Thyroid gland (tissue), 4 donors: ENCODE data around the gene CDC42EP2. TPM values are rescaled to one million over a fixed set of nuclear protein-coding genes. Genes with fewer than 3 reads are reported as not detected.

Experiments used
- DNase-seq, 2 donors: peaks; one replicate each; pipeline ENCODE4 v3.0.0-alpha.2; 2019
- H3K27ac ChIP-seq, 3 donors: fragments of 200-600 bp; sonication (generic); 1 replicate in 2 of 3; 2 replicates in 1 of 3; pipeline ENCODE4 v1.5.1; 2016 to 2019; ENCODE audit warnings: mild to moderate bottlenecking in 1 of 3, moderate library complexity in 1 of 3
- H3K27me3 ChIP-seq: fragments of 200-600 bp; sonication (generic); one replicate; pipeline ENCODE4 v1.5.1; 2019
- H3K36me3 ChIP-seq, 2 donors: fragments of 200-600 bp; sonication (generic); one replicate each; pipeline ENCODE4 v1.5.1; 2016 to 2019
- H3K4me1 ChIP-seq, 2 donors: fragments of 200-600 bp; sonication (generic); one replicate each; pipeline ENCODE4 v1.5.1; 2017 to 2019
- H3K4me3 ChIP-seq, 3 donors: fragments of 200-600 bp; sonication (generic); replicated peaks in 1 of 3; 1 replicate in 2 of 3; 2 replicates in 1 of 3; pipeline ENCODE4 v1.5.1; 2016; ENCODE audit warnings: mild to moderate bottlenecking in 1 of 3
- H3K9me3 ChIP-seq: fragments of 200-600 bp; sonication (generic); one replicate; pipeline ENCODE4 v1.5.1; 2017
- CTCF ChIP-seq, 6 experiments: fragments of 200-600 bp in 3 of 6; fragments of 450-650 bp in 3 of 6; sonication (generic) in 3 of 6; IDR thresholded peaks; one replicate each; pipeline ENCODE4 v1.5.1; 2016 to 2019; ENCODE audit warnings: antibody characterized with exemption in 6 of 6, mild to moderate bottlenecking in 2 of 6, inconsistent platforms in 1 of 6, moderate library complexity in 1 of 6
- POLR2A ChIP-seq, 2 donors: fragments of 450-650 bp; IDR thresholded peaks; one replicate each; pipeline ENCODE4 v1.6.1; 2017; ENCODE audit warnings: antibody characterized with exemption in 2 of 2, mild to moderate bottlenecking in 2 of 2, moderate library complexity in 1 of 2
- WGBS, 2 donors: methylation state at CpG; one replicate each; pipeline ENCODE4 v1.1.5; 2017; 5-methylcytosine and 5-hydroxymethylcytosine counted together
- intact Hi-C: fragments of 100-400 bp; cut with DNase I; formaldehyde crosslinking; loops from one replicate; pipeline ENCODE4 v1.15.1; 2023
- total RNA-seq, 4 donors: library from RNA; depleted of rRNA; stranded (reverse); fragments of >200 nt; gene quantifications; one replicate each; pipeline ENCODE4 v1.2.3, GENCODE V29; 2016

The CDC42EP2 gene
- total RNA-seq, 4 donors from 2014 or later, result 20.6 to 35.7 (median 25.2) TPM

GRCh38 chr11:65277631-65278277 lies 36.9 kb upstream of the CDC42EP2 start:
- 95 to 99% methylated on average over 5 of the region's 5 CpGs for WGBS, 2 donors
- intact Hi-C loops, result no loop called here
- Histone ChIP-seq H3K36me3 (peaks cover 6 to 11% of the 10 kb centered on the region in 2 donors), H3K9me3 (no peaks in the 10 kb centered on the region), H3K4me3 (no peak overlapping the region), H3K27me3 (no peaks in the 10 kb centered on the region), H3K4me1 (peaks cover 4 to 12% of the 10 kb centered on the region in 2 donors), H3K27ac (no peak overlapping the region)
- TF ChIP-seq CTCF (IDR thresholded peaks at IDR 0.05) (no peak), POLR2A (IDR thresholded peaks at IDR 0.05) (no peak)
- DNase-seq, result no peak

GRCh38 chr11:65278356-65278755 lies 36.3 kb upstream of the CDC42EP2 start:
- peaks cover 4 to 12% of the 10 kb centered on the region in 2 donors for H3K4me1 ChIP-seq
- H3K4me3 ChIP-seq, result no peak overlapping the region
- TF ChIP-seq CTCF (IDR thresholded peaks at IDR 0.05), result no peak
- no peak for TF ChIP-seq POLR2A (IDR thresholded peaks at IDR 0.05)
- no peaks in the 10 kb centered on the region for H3K27me3 ChIP-seq
- no peak for DNase-seq
- intact Hi-C loops, result no loop called here
- no peak overlapping the region for H3K27ac ChIP-seq
- H3K9me3 ChIP-seq, result no peaks in the 10 kb centered on the region
- peaks cover 6 to 11% of the 10 kb centered on the region in 2 donors for H3K36me3 ChIP-seq
- WGBS, 2 donors, result 92 to 93% methylated on average over 2 of the region's 2 CpGs

- Histone ChIP-seq H3K27ac (no peak overlapping the region), H3K4me1 (peaks cover 4 to 12% of the 10 kb centered on the region in 2 donors), H3K9me3 (no peaks in the 10 kb centered on the region), H3K27me3 (no peaks in the 10 kb centered on the region), H3K36me3 (peaks cover 6 to 11% of the 10 kb centered on the region in 2 donors), H3K4me3 (no peak overlapping the region)
- intact Hi-C loops, result no loop called here
- TF ChIP-seq CTCF (IDR thresholded peaks at IDR 0.05), result no peak
- TF ChIP-seq POLR2A (IDR thresholded peaks at IDR 0.05), result no peak
- WGBS, 2 donors, result 91 to 92% methylated on average over 4 of the region's 4 CpGs
- DNase-seq, result no peak
Observed at GRCh38 chr11:65279279-65279678, 35.4 kb upstream of the CDC42EP2 start.

- Histone ChIP-seq H3K27ac (peak overlapping the region in 1 of 3 donors; percentile 4), H3K36me3 (peaks cover 6 to 11% of the 10 kb centered on the region in 2 donors), H3K9me3 (no peaks in the 10 kb centered on the region), H3K4me3 (no peak overlapping the region), H3K27me3 (no peaks in the 10 kb centered on the region), H3K4me1 (peaks cover 4 to 12% of the 10 kb centered on the region in 2 donors)
- TF ChIP-seq POLR2A (IDR thresholded peaks at IDR 0.05) (no peak), CTCF (IDR thresholded peaks at IDR 0.05) (no peak)
- 68 to 75% methylated on average over 5 of the region's 5 CpGs for WGBS, 2 donors
- DNase-seq, result no peak
- intact Hi-C loops, result loop anchor here (10.0 kb wide), 1 partner anchor 245 kb away; the partner anchor contains the start of gene SCYL1
Observed at GRCh38 chr11:65279741-65280440, 34.8 kb upstream of the CDC42EP2 start.

- peaks cover 6 to 11% of the 10 kb centered on the region in 2 donors for H3K36me3 ChIP-seq
- DNase-seq, result no peak
- 85% methylated on average over 4 of the region's 4 CpGs for WGBS, 2 donors
- no peaks in the 10 kb centered on the region for H3K9me3 ChIP-seq
- no peaks in the 10 kb centered on the region for H3K27me3 ChIP-seq
- peaks cover 0 to 9% of the 10 kb centered on the region in 2 donors for H3K4me1 ChIP-seq
- no peak overlapping the region for H3K4me3 ChIP-seq
- no peak for TF ChIP-seq CTCF (IDR thresholded peaks at IDR 0.05)
- no peak for TF ChIP-seq POLR2A (IDR thresholded peaks at IDR 0.05)
- H3K27ac ChIP-seq, result no peak overlapping the region
- intact Hi-C loops, result loop anchor here (10.0 kb wide), 1 partner anchor 244 kb away; the partner anchor contains the start of gene SCYL1
Observed at GRCh38 chr11:65280646-65281045, 34.0 kb upstream of the CDC42EP2 start.
